Right lung (tissue), 5 donors: Measurements from ENCODE around the gene PCNT. TPM values are rescaled to one million over a fixed set of nuclear protein-coding genes. Genes with fewer than 3 reads are reported as not detected.
"Not testable (repeated sequence)": the region's sequence is repeated elsewhere in the genome, so short reads cannot be mapped to it uniquely, and the experiment has no call there.

Experiments
- DNase-seq, 2 donors: peaks; one replicate each; pipeline ENCODE4 v3.0.0-alpha.2; 2013
- polyA plus RNA-seq, 5 donors: library from polyadenylated mRNA; unstranded; fragments of 120-200 nt; gene quantifications; one replicate each; pipeline versions ENCODE4 v1.2.1 to v1.2.3, GENCODE V29; 2013; ENCODE audit warnings: inconsistent platforms in 1 of 5, low replicate concordance in 1 of 5; ENCODE audit not compliant: insufficient read length in 5 of 5, insufficient read depth in 1 of 5

The PCNT gene
- polyA plus RNA-seq, 5 donors: 27.9 to 33.4 (median 31.9) TPM

- no peak for DNase-seq
Measured at GRCh38 chr21:46357684-46358425, 33.9 kb downstream of the PCNT start.

GRCh38 chr21:46361176-46361575 is 37.2 kb downstream of the PCNT start:
- no peak for DNase-seq

GRCh38 chr21:46361935-46362334 is 38.0 kb downstream of the PCNT start:
- DNase-seq: no peak

- no peak for DNase-seq
Measured at GRCh38 chr21:46362946-46363345, 39.0 kb downstream of the PCNT start.

GRCh38 chr21:46363698-46364097 is 39.7 kb downstream of the PCNT start:
- DNase-seq: no peak

GRCh38 chr21:46366091-46366490 is 42.1 kb downstream of the PCNT start:
- DNase-seq: no peak

GRCh38 chr21:46366561-46366960 is 42.6 kb downstream of the PCNT start:
- no peak for DNase-seq

GRCh38 chr21:46366966-46367365 is 43.0 kb downstream of the PCNT start:
- DNase-seq: no peak

- no peak for DNase-seq
Measured at GRCh38 chr21:46368533-46369285, 44.8 kb downstream of the PCNT start.

- DNase-seq: no peak
Measured at GRCh38 chr21:46369520-46370235, 45.7 kb downstream of the PCNT start.

- no peak for DNase-seq
Measured at GRCh38 chr21:46371204-46372013, 47.5 kb downstream of the PCNT start.

GRCh38 chr21:46372014-46372485 is 48.1 kb downstream of the PCNT start:
- no peak for DNase-seq

- DNase-seq: not testable (repeated sequence)
Measured at GRCh38 chr21:46372947-46373346, 49.0 kb downstream of the PCNT start.

GRCh38 chr21:46374761-46375389 is 50.9 kb downstream of the PCNT start:
- no peak for DNase-seq

GRCh38 chr21:46375560-46376230 is 51.7 kb downstream of the PCNT start:
- DNase-seq: no peak

GRCh38 chr21:46376231-46376628 is 52.3 kb downstream of the PCNT start:
- DNase-seq: no peak

GRCh38 chr21:46376856-46377453 is 53.0 kb downstream of the PCNT start:
- no peak for DNase-seq

GRCh38 chr21:46377789-46378188 is 53.8 kb downstream of the PCNT start:
- no peak for DNase-seq

- DNase-seq: no peak
Measured at GRCh38 chr21:46379105-46379504, 55.1 kb downstream of the PCNT start.

- no peak for DNase-seq
Measured at GRCh38 chr21:46379691-46380090, 55.7 kb downstream of the PCNT start.
